HFFc6 (cell line): ENCODE data around the gene CHERP. TPM values are rescaled to one million over a fixed set of nuclear protein-coding genes. Genes with fewer than 3 reads are reported as not detected.

Experiments used
- DNase-seq: peaks from one replicate; pipeline ENCODE4 v3.0.0-alpha.2; 2018
- H3K27ac Mint-ChIP-seq: 2 replicates; pipeline ENCODE4 v1.8.0; 2020; ENCODE audit warnings: mild to moderate bottlenecking, mixed read lengths
- H3K27me3 Mint-ChIP-seq: 2 replicates; pipeline ENCODE4 v1.8.0; 2021; ENCODE audit warnings: mild to moderate bottlenecking, moderate library complexity, mixed read lengths; ENCODE audit not compliant: insufficient read depth
- H3K36me3 Mint-ChIP-seq: 2 replicates; pipeline ENCODE4 v1.8.0; 2021; ENCODE audit warnings: low read depth, mixed read lengths
- H3K4me1 Mint-ChIP-seq: 2 replicates; pipeline ENCODE4 v1.8.0; 2020; ENCODE audit warnings: low read depth, mixed read lengths
- H3K4me3 Mint-ChIP-seq: 2 replicates; pipeline ENCODE4 v1.8.0; 2020; ENCODE audit warnings: mild to moderate bottlenecking, moderate library complexity, mixed read lengths
- H3K9me3 Mint-ChIP-seq: 2 replicates; pipeline ENCODE4 v1.8.0; 2020; ENCODE audit warnings: mild to moderate bottlenecking, mixed read lengths
- CTCF ChIP-seq: fragments of 200-600 bp; sonication (generic); IDR thresholded peaks from 2 replicates; pipeline ENCODE4 v1.5.0; 2021; ENCODE audit warnings: antibody characterized with exemption, mild to moderate bottlenecking
- total RNA-seq, 6 experiments: library from RNA; stranded (reverse); fragmentation: NEBNext Ultra II Directional; extraction: Animal tissue kit (Norgen Biotek cat#: 25700); gene quantifications; 2 replicates in 1 of 6; 3 replicates in 5 of 6; pipeline ENCODE4 v1.2.3, GENCODE V29; 2021

Gene CHERP
- total RNA-seq, 6 experiments from 2014 or later: 30.4 to 38.5 (median 34.6) TPM

- H3K4me1 Mint-ChIP-seq: peaks cover 46% of the 10 kb centered on the region
- H3K4me3 Mint-ChIP-seq: no peak overlapping the region; the same call in 1 of the 2 replicates
- DNase-seq: no peak
- peaks cover 31% of the 10 kb centered on the region for H3K36me3 Mint-ChIP-seq
- no peaks in the 10 kb centered on the region; the same call in none of the 2 replicates for H3K27me3 Mint-ChIP-seq
- H3K9me3 Mint-ChIP-seq: no peaks in the 10 kb centered on the region
- TF ChIP-seq CTCF: no peak
- H3K27ac Mint-ChIP-seq: peak overlapping the region; percentile 80
Observed at GRCh38 chr19:16569609-16570320, 27.5 kb upstream of the CHERP start.

- no peaks in the 10 kb centered on the region for H3K27me3 Mint-ChIP-seq
- H3K36me3 Mint-ChIP-seq: peaks cover 31% of the 10 kb centered on the region
- H3K4me1 Mint-ChIP-seq: peaks cover 29% of the 10 kb centered on the region
- H3K9me3 Mint-ChIP-seq: no peaks in the 10 kb centered on the region
- no peak for DNase-seq
- H3K27ac Mint-ChIP-seq: no peak overlapping the region
- no peak for TF ChIP-seq CTCF
- no peak overlapping the region for H3K4me3 Mint-ChIP-seq
Observed at GRCh38 chr19:16566702-16567101, 24.5 kb upstream of the CHERP start.

GRCh38 chr19:16566161-16566560 is 23.9 kb upstream of the CHERP start:
- Mint-ChIP-seq H3K4me1 (peaks cover 24% of the 10 kb centered on the region), H3K36me3 (peaks cover 37% of the 10 kb centered on the region), H3K9me3 (no peaks in the 10 kb centered on the region), H3K4me3 (no peak overlapping the region), H3K27me3 (no peaks in the 10 kb centered on the region), H3K27ac (no peak overlapping the region)
- DNase-seq: no peak
- no peak for TF ChIP-seq CTCF

GRCh38 chr19:16564842-16565241 is 22.6 kb upstream of the CHERP start:
- Mint-ChIP-seq H3K9me3 (no peaks in the 10 kb centered on the region), H3K27ac (no peak overlapping the region), H3K27me3 (no peaks in the 10 kb centered on the region), H3K4me3 (no peak overlapping the region), H3K4me1 (peaks cover 12% of the 10 kb centered on the region), H3K36me3 (peaks cover 37% of the 10 kb centered on the region)
- TF ChIP-seq CTCF: no peak
- no peak for DNase-seq

- DNase-seq: no peak
- no peak for TF ChIP-seq CTCF
- H3K4me3 Mint-ChIP-seq: no peak overlapping the region
- H3K4me1 Mint-ChIP-seq: no peaks in the 10 kb centered on the region
- H3K27me3 Mint-ChIP-seq: no peaks in the 10 kb centered on the region
- H3K9me3 Mint-ChIP-seq: no peaks in the 10 kb centered on the region
- H3K27ac Mint-ChIP-seq: no peak overlapping the region
- H3K36me3 Mint-ChIP-seq: peaks cover 38% of the 10 kb centered on the region
Observed at GRCh38 chr19:16562608-16563025, 20.4 kb upstream of the CHERP start.
